ENCODE results near the gene SNAP25.

DNA sequence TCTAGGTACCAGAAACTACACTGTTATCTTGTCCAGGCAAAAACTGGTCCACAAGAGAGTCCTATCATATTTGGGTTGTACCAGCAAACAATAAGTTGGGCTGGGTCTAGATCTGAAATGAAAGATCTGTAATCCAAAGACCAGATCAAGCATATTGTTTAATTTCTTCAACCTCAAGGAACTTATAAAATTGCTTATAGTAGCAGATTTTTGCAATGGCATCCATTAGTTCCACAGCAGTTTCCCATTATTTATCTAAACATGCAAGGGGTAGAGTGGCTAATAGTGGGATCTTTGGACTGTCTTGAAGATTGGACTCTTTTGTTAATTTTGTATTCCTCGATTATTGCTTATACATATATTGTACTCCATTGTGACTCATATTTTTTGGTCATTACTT lies 40.5 kb upstream of the SNAP25 start:
- TF ChIP-seq, protein P1, sequence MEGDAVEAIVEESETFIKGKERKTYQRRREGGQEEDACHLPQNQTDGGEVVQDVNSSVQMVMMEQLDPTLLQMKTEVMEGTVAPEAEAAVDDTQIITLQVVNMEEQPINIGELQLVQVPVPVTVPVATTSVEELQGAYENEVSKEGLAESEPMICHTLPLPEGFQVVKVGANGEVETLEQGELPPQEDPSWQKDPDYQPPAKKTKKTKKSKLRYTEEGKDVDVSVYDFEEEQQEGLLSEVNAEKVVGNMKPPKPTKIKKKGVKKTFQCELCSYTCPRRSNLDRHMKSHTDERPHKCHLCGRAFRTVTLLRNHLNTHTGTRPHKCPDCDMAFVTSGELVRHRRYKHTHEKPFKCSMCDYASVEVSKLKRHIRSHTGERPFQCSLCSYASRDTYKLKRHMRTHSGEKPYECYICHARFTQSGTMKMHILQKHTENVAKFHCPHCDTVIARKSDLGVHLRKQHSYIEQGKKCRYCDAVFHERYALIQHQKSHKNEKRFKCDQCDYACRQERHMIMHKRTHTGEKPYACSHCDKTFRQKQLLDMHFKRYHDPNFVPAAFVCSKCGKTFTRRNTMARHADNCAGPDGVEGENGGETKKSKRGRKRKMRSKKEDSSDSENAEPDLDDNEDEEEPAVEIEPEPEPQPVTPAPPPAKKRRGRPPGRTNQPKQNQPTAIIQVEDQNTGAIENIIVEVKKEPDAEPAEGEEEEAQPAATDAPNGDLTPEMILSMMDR (IDR thresholded peaks at IDR 0.05), result no peak
- no peak for TF ChIP-seq POLR2A (IDR thresholded peaks at IDR 0.05)

Data from suprapubic skin (tissue), 3 donors.